ENCODE data around the gene STX8. TPM values are rescaled to one million over a fixed set of nuclear protein-coding genes. Genes with fewer than 3 reads are reported as not detected.

The STX8 gene
- total RNA-seq, 1 experiment from 2014 or later = 50.3 TPM

GRCh38 chr17:9206410-9206703, 369.3 kb downstream of the STX8 start:
- TF ChIP-seq SIN3A (IDR thresholded peaks at IDR 0.05; ENCODE audit: borderline replicate concordance, insufficient read depth, low read depth, low read length) (no peak), TCF7L2 (IDR thresholded peaks at IDR 0.05; ENCODE audit: low read depth, low read length) (no peak), CTCF (IDR thresholded peaks at IDR 0.05) (no peak), POLR2AphosphoS5 (IDR thresholded peaks at IDR 0.05; ENCODE audit: low read depth, low read length) (no peak)
- TF ChIP-seq, protein P1, sequence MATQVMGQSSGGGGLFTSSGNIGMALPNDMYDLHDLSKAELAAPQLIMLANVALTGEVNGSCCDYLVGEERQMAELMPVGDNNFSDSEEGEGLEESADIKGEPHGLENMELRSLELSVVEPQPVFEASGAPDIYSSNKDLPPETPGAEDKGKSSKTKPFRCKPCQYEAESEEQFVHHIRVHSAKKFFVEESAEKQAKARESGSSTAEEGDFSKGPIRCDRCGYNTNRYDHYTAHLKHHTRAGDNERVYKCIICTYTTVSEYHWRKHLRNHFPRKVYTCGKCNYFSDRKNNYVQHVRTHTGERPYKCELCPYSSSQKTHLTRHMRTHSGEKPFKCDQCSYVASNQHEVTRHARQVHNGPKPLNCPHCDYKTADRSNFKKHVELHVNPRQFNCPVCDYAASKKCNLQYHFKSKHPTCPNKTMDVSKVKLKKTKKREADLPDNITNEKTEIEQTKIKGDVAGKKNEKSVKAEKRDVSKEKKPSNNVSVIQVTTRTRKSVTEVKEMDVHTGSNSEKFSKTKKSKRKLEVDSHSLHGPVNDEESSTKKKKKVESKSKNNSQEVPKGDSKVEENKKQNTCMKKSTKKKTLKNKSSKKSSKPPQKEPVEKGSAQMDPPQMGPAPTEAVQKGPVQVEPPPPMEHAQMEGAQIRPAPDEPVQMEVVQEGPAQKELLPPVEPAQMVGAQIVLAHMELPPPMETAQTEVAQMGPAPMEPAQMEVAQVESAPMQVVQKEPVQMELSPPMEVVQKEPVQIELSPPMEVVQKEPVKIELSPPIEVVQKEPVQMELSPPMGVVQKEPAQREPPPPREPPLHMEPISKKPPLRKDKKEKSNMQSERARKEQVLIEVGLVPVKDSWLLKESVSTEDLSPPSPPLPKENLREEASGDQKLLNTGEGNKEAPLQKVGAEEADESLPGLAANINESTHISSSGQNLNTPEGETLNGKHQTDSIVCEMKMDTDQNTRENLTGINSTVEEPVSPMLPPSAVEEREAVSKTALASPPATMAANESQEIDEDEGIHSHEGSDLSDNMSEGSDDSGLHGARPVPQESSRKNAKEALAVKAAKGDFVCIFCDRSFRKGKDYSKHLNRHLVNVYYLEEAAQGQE (IDR thresholded peaks at IDR 0.05; ENCODE audit: insufficient read depth in 1 of 2, low read depth in 2 of 2, low read length in 1 of 2) = no peak
- Histone ChIP-seq H3K27ac (ENCODE audit: low read length) (no peak overlapping the region), H3K4me3 (ENCODE audit: low read depth in 2 of 2, low read length in 2 of 2) (no peak overlapping the region), H3K27me3 (ENCODE audit: control insufficient read depth, insufficient read depth, low read length) (no peaks in the 10 kb centered on the region), H3K4me1 (ENCODE audit: control insufficient read depth, insufficient read depth, low read length) (no peaks in the 10 kb centered on the region), H3K36me3 (ENCODE audit: control insufficient read depth, insufficient read depth, low read length) (no peaks in the 10 kb centered on the region), H3K9me3 (ENCODE audit: control insufficient read depth, insufficient read depth, low read depth, low read length) (no peaks in the 10 kb centered on the region)
- POLR2A ChIA-PET = no interaction called here
- CTCF ChIA-PET = interaction anchor here (0.7 kb wide), 1 partner anchor 8 kb away, joined by 3 read pairs; no protein-coding TSS in a partner anchor
- BruUV-seq (replicated peaks) = no TSS peak
- in situ Hi-C loops (cut with HindIII; ENCODE audit: low pct_unique_long_range_greater_than_20kb, low sequenced_read_pairs) (no loop called here), intact Hi-C loops (cut with micrococcal nuclease; ENCODE audit: unreplicated experiment) (no loop called here)
- DNase-seq (ENCODE audit: low read depth, low spot score) (no peak), ATAC-seq (no peak)

DNA sequence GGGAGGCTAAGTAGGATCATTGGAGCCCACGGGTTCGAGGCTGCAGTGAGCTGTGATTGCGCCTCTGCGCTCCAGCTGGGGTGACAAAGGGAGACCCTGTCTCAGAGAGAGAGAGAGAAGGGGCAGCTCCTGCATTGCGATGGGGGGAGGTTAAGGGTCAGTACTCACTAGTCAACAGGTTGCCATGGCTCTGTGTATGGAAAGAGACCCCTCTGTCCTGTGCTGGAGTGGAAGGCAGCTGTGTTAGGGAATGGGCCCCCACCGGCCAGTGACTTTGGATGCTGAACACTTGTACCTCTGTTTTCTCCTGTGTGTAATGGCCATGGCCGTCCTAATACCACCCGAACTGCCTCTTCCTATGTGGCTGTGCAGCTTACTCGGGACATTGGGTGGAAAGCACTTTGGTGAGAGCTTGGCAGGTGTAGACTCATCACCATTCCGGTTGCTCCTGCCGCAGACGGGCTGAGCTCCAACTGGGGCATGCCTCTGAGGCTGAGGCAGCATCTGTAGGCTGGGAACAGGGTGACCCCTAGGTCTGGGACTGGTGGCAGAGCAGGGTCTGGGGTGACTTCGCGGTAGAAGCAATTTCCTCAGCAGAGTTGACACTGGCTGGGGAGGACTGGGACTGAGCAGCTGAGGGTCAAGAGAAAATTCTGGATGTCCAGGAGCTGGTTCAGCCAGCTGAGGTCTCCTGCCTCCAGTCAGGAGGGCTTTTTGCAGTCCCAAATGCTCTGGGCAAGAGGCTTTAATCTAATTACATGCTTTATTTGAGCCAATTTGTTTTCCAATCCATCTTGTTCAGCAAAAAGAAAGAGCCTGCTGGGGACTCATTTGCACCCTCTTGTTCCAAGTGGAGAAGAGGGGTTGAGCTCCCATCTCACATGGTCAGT, 369.9 kb downstream of the STX8 start:
- in situ Hi-C loops (cut with HindIII; ENCODE audit: low pct_unique_long_range_greater_than_20kb, low sequenced_read_pairs) = no loop called here
- POLR2A ChIA-PET = no interaction called here
- no TSS peak for BruUV-seq (replicated peaks)

More for the DNA sequence above, 369.9 kb downstream of the STX8 start:
- DNase-seq (ENCODE audit: low read depth, low spot score) = no peak
- Histone ChIP-seq H3K4me3 (ENCODE audit: low read depth in 2 of 2, low read length in 2 of 2) (no peak overlapping the region), H3K36me3 (ENCODE audit: control insufficient read depth, insufficient read depth, low read length) (no peaks in the 10 kb centered on the region), H3K27ac (ENCODE audit: low read length) (no peak overlapping the region), H3K4me1 (ENCODE audit: control insufficient read depth, insufficient read depth, low read length) (no peaks in the 10 kb centered on the region), H3K9me3 (ENCODE audit: control insufficient read depth, insufficient read depth, low read depth, low read length) (no peaks in the 10 kb centered on the region), H3K27me3 (ENCODE audit: control insufficient read depth, insufficient read depth, low read length) (no peaks in the 10 kb centered on the region)
- no peak for TF ChIP-seq POLR2AphosphoS5 (IDR thresholded peaks at IDR 0.05; ENCODE audit: low read depth, low read length)
- TF ChIP-seq TCF7L2 (IDR thresholded peaks at IDR 0.05; ENCODE audit: low read depth, low read length) = no peak
- TF ChIP-seq, protein P1 (IDR thresholded peaks at IDR 0.05; ENCODE audit: insufficient read depth in 1 of 2, low read depth in 2 of 2, low read length in 1 of 2) = no peak
- TF ChIP-seq SIN3A (IDR thresholded peaks at IDR 0.05; ENCODE audit: borderline replicate concordance, insufficient read depth, low read depth, low read length) = no peak
- CTCF ChIA-PET = no interaction called here
- intact Hi-C loops (cut with micrococcal nuclease; ENCODE audit: unreplicated experiment) = no loop called here
- ATAC-seq = no peak
